ENCODE measurements around the gene PHAF1. TPM values are rescaled to one million over a fixed set of nuclear protein-coding genes. Genes with fewer than 3 reads are reported as not detected.
A peak's percentile ranks its signal among the peaks of the same experiment; 100 is the strongest.

The PHAF1 gene
- total RNA-seq, 1 experiment from 2014 or later: 19.2 TPM

- Histone ChIP-seq H3K36me3 (ENCODE audit: control insufficient read depth in 1 of 2, insufficient read depth in 2 of 2, low read length in 2 of 2) (peaks cover 16 to 26% of the 10 kb centered on the region in 2 experiments; a peak in 3 of 4 replicates), H3K4me1 (ENCODE audit: control insufficient read depth in 1 of 2, insufficient read depth in 2 of 2, low read length in 2 of 2) (peaks cover 3 to 18% of the 10 kb centered on the region in 2 experiments; a peak in 3 of 4 replicates), H3K27ac (ENCODE audit: low read depth, low read length) (no peak overlapping the region), H3K27me3 (ENCODE audit: insufficient read depth, low read length) (no peaks in the 10 kb centered on the region), H3K9me2 (ENCODE audit: insufficient read depth) (no peaks in the 10 kb centered on the region), H3K4me3 (replicated peaks in 1 of 2; ENCODE audit: low read depth in 1 of 2, low read length in 2 of 2) (no peak overlapping the region), H3K9ac (ENCODE audit: low read length) (no peak overlapping the region), H3K9me3 (ENCODE audit: control insufficient read depth in 1 of 2, insufficient read depth in 1 of 2, low read depth in 1 of 2, low read length in 2 of 2) (no peaks in the 10 kb centered on the region), H4K20me1 (ENCODE audit: insufficient read depth) (no peaks in the 10 kb centered on the region), H3K79me2 (ENCODE audit: insufficient read depth, low read length) (no peaks in the 10 kb centered on the region), H3K4me2 (ENCODE audit: low read length) (no peak overlapping the region), H2AFZ (ENCODE audit: low read depth, low read length, poor library complexity, severe bottlenecking) (no peak overlapping the region)
- ChIA-PET RAD21 (ENCODE audit: low non-redundant PET in 1 of 2, low total read pairs in 2 of 2, uncharacterized antibody in 2 of 2, unreplicated experiment in 2 of 2) (interaction anchor here in 1 of 2 experiments (1.1 kb wide), 1 partner anchor 131 kb away, joined by 4 read pairs; no protein-coding TSS in a partner anchor), POLR2A (no interaction called here), CTCF (interaction anchor here (0.6 kb wide), 1 partner anchor 154 kb away, joined by 5 read pairs; no protein-coding TSS in a partner anchor)
- TF ChIP-seq ZFX (IDR thresholded peaks at IDR 0.05): no peak
- no peak for TF ChIP-seq POLR2A (IDR thresholded peaks at IDR 0.05; ENCODE audit: borderline replicate concordance, extremely low read depth, insufficient read depth, insufficient read length)
- TF ChIP-seq RAD21 (IDR thresholded peaks at IDR 0.05; ENCODE audit: low read depth): no peak
- BruUV-seq (replicated peaks): no TSS peak
- intact Hi-C loops (cut with micrococcal nuclease): no loop called here
- no peak for DNase-seq (ENCODE audit: low read depth, low spot score)
- ATAC-seq: no peak
Observed at GRCh38 chr16:67148656-67149275, 39.0 kb downstream of the PHAF1 start.

- CTCF ChIA-PET: interaction anchor here (0.5 kb wide), 1 partner anchor 29 kb away, joined by 4 read pairs; no protein-coding TSS in a partner anchor
- Histone ChIP-seq H2AFZ (ENCODE audit: low read depth, low read length, poor library complexity, severe bottlenecking) (no peak overlapping the region), H3K9ac (ENCODE audit: low read length) (no peak overlapping the region), H3K9me3 (ENCODE audit: control insufficient read depth in 1 of 2, insufficient read depth in 1 of 2, low read depth in 1 of 2, low read length in 2 of 2) (no peaks in the 10 kb centered on the region), H4K20me1 (ENCODE audit: insufficient read depth) (no peaks in the 10 kb centered on the region), H3K27ac (ENCODE audit: low read depth, low read length) (peak overlapping the region; percentile 66; the same call in 1 of the 2 replicates), H3K79me2 (ENCODE audit: insufficient read depth, low read length) (no peaks in the 10 kb centered on the region), H3K4me3 (replicated peaks in 1 of 2; ENCODE audit: low read depth in 1 of 2, low read length in 2 of 2) (no peak overlapping the region), H3K36me3 (ENCODE audit: control insufficient read depth in 1 of 2, insufficient read depth in 2 of 2, low read length in 2 of 2) (peaks cover 16 to 26% of the 10 kb centered on the region in 2 experiments; a peak in 3 of 4 replicates), H3K4me2 (ENCODE audit: low read length) (no peak overlapping the region), H3K27me3 (ENCODE audit: insufficient read depth, low read length) (no peaks in the 10 kb centered on the region), H3K4me1 (ENCODE audit: control insufficient read depth in 1 of 2, insufficient read depth in 2 of 2, low read length in 2 of 2) (peaks cover 3 to 18% of the 10 kb centered on the region in 2 experiments; a peak in 3 of 4 replicates), H3K9me2 (ENCODE audit: insufficient read depth) (no peaks in the 10 kb centered on the region)
- ATAC-seq (no peak), DNase-seq (ENCODE audit: low read depth, low spot score) (no peak)
- POLR2A ChIA-PET: no interaction called here
- RAD21 ChIA-PET (ENCODE audit: low non-redundant PET in 1 of 2, low total read pairs in 2 of 2, uncharacterized antibody in 2 of 2, unreplicated experiment in 2 of 2): interaction anchor here in 1 of 2 experiments (1.1 kb wide), 1 partner anchor 131 kb away, joined by 4 read pairs; no protein-coding TSS in a partner anchor
- no TSS peak for BruUV-seq (replicated peaks)
- intact Hi-C loops (cut with micrococcal nuclease): no loop called here
- TF ChIP-seq ZBTB33 (IDR thresholded peaks at IDR 0.05; ENCODE audit: extremely low read depth, insufficient replicate concordance, low read length): no peak
- no peak for TF ChIP-seq POLR2AphosphoS5 (IDR thresholded peaks at IDR 0.05; ENCODE audit: low read depth, low read length)
- no peak for TF ChIP-seq REST (IDR thresholded peaks at IDR 0.05; ENCODE audit: low read depth)
- no peak for TF ChIP-seq MAX (IDR thresholded peaks at IDR 0.05)
- TF ChIP-seq FOSL1 (IDR thresholded peaks at IDR 0.05; ENCODE audit: low read depth): no peak
- TF ChIP-seq ZFX (IDR thresholded peaks at IDR 0.05): no peak
- no peak for TF ChIP-seq POLR2A (IDR thresholded peaks at IDR 0.05; ENCODE audit: borderline replicate concordance, extremely low read depth, insufficient read depth, insufficient read length)
Observed at GRCh38 chr16:67149276-67150046, 39.7 kb downstream of the PHAF1 start.
